H1 (cell line): Measurements from ENCODE around the gene SMIM38. TPM values are rescaled to one million over a fixed set of nuclear protein-coding genes. Genes with fewer than 3 reads are reported as not detected.

Source experiments
- CTCF ChIA-PET: fragments of 300-600 bp; sonication (Branson Sonifier 250); formaldehyde crosslinking; loops from one replicate; lab custom pipeline; 2021; ENCODE audit not compliant: partially characterized antibody; lab: Charles Lee
- POLR2A ChIA-PET: fragments of 300-600 bp; sonication (Branson Sonifier 250); formaldehyde crosslinking; loops from one replicate; lab custom pipeline; 2021; ENCODE audit warnings: inconsistent platforms; ENCODE audit not compliant: partially characterized antibody; lab: Charles Lee
- DNase-seq, 2 experiments: peaks; one replicate each; pipeline versions ENCODE4 v3.0.0 to v3.0.0-alpha.2; 2010 to 2022; ENCODE audit warnings: low spot score in 2 of 2, low read depth in 1 of 2, mixed read lengths in 1 of 2
- FAIRE-seq: peaks from 2 replicates; lab custom pipeline; 2011; peaks lifted over from hg19 to GRCh38; lab: Jason Lieb, UNC
- H2AFZ ChIP-seq: 2 replicates; pipeline ENCODE4 v1.8.1; 2012; ENCODE audit warnings: low read length, inconsistent platforms
- H2AK5ac ChIP-seq: 2 replicates; pipeline ENCODE4 v1.6.1; 2013; ENCODE audit warnings: low read depth, low read length
- H2BK120ac ChIP-seq: replicated peaks from 2 replicates; pipeline ENCODE3; 2013; ENCODE audit warnings: low read depth, low read length, inconsistent platforms
- H2BK12ac ChIP-seq: 2 replicates; pipeline ENCODE4 v1.6.1; 2013; ENCODE audit warnings: low read depth, low read length
- H2BK15ac ChIP-seq: 2 replicates; pipeline ENCODE4 v1.6.1; 2013; ENCODE audit warnings: low read length
- H2BK20ac ChIP-seq: 2 replicates; pipeline ENCODE4 v1.6.1; 2013; ENCODE audit warnings: low read length
- H2BK5ac ChIP-seq: 2 replicates; pipeline ENCODE4 v1.6.1; 2013; ENCODE audit warnings: low read depth, low read length
- H3K14ac ChIP-seq: 2 replicates; pipeline ENCODE4 v1.6.1; 2013; ENCODE audit warnings: inconsistent platforms; ENCODE audit not compliant: insufficient read length
- H3K18ac ChIP-seq: 2 replicates; pipeline ENCODE4 v1.6.1; 2013; ENCODE audit warnings: low read length; ENCODE audit errors: extremely low read depth
- H3K23ac ChIP-seq: 2 replicates; pipeline ENCODE4 v1.6.1; 2013; ENCODE audit warnings: inconsistent platforms; ENCODE audit not compliant: insufficient read length
- H3K23me2 ChIP-seq: 2 replicates; pipeline ENCODE4 v1.6.1; 2013; ENCODE audit warnings: low read depth, low read length
- H3K27ac ChIP-seq: 2 replicates; pipeline ENCODE4 v1.6.1; 2011; ENCODE audit warnings: low read depth, low read length, inconsistent platforms
- H3K27me3 ChIP-seq, 4 experiments: replicated peaks in 1 of 4; 1 replicate in 1 of 4; 2 replicates in 3 of 4; pipeline versions ENCODE4 v1.6.1 to v1.8.1; 2011 to 2013; ENCODE audit warnings: low read length in 3 of 4, mild to moderate bottlenecking in 3 of 4, inconsistent platforms in 2 of 4, mixed read lengths in 2 of 4, moderate library complexity in 1 of 4; ENCODE audit not compliant: control insufficient read depth in 3 of 4, insufficient read depth in 3 of 4; ENCODE audit errors: extremely low read depth in 1 of 4
- H3K36me3 ChIP-seq, 4 experiments: 2 replicates each; pipeline versions ENCODE4 v1.6.1 to v1.8.1; 2011 to 2013; ENCODE audit warnings: mild to moderate bottlenecking in 4 of 4, low read length in 3 of 4, moderate library complexity in 2 of 4, control low read depth in 1 of 4, inconsistent platforms in 1 of 4; ENCODE audit not compliant: insufficient read depth in 4 of 4, control insufficient read depth in 2 of 4
- H3K4ac ChIP-seq: replicated peaks from 2 replicates; pipeline ENCODE3; 2013; ENCODE audit warnings: low read length, low read depth, mixed read lengths, inconsistent platforms; ENCODE audit not compliant: insufficient read length
- H3K4me1 ChIP-seq, 4 experiments: replicated peaks in 1 of 4; 1 replicate in 1 of 4; 2 replicates in 3 of 4; pipeline versions ENCODE4 v1.6.1 to v1.8.1; 2011 to 2013; ENCODE audit warnings: low read length in 3 of 4, inconsistent platforms in 2 of 4, mixed read lengths in 1 of 4; ENCODE audit not compliant: insufficient read depth in 4 of 4, control insufficient read depth in 3 of 4
- H3K4me2 ChIP-seq, 2 experiments: 2 replicates each; pipeline versions ENCODE4 v1.6.1 to v1.8.1; 2011 to 2013; ENCODE audit warnings: low read depth in 2 of 2, low read length in 2 of 2, control low read depth in 1 of 2, inconsistent platforms in 1 of 2, mild to moderate bottlenecking in 1 of 2; ENCODE audit not compliant: insufficient read depth in 1 of 2
- H3K4me3 ChIP-seq, 4 experiments: fragments of 200-600, 300-600 bp in 1 of 4; sonication (generic), shearing (Covaris generic), sonication (Bioruptor Twin) in 1 of 4; 2 replicates each; pipeline versions ENCODE4 v1.5.1 to v1.8.1; 2011 to 2016; ENCODE audit warnings: low read length in 4 of 4, low read depth in 3 of 4, control low read depth in 2 of 4, inconsistent platforms in 2 of 4, mild to moderate bottlenecking in 2 of 4, mixed read lengths in 1 of 4, moderate library complexity in 1 of 4; ENCODE audit not compliant: insufficient read depth in 2 of 4; ENCODE audit errors: extremely low read depth in 1 of 4
- H3K56ac ChIP-seq: replicated peaks from 2 replicates; pipeline ENCODE3; 2013; ENCODE audit warnings: low read depth, mild to moderate bottlenecking, mixed read lengths, low read length, inconsistent platforms; ENCODE audit not compliant: insufficient read length
- H3K79me1 ChIP-seq: 2 replicates; pipeline ENCODE4 v1.6.1; 2013; ENCODE audit warnings: low read depth, low read length, control low read depth
- H3K79me2 ChIP-seq, 2 experiments: 2 replicates each; pipeline versions ENCODE4 v1.6.1 to v1.8.1; 2012 to 2013; ENCODE audit warnings: low read length in 2 of 2, mild to moderate bottlenecking in 2 of 2, inconsistent platforms in 1 of 2; ENCODE audit not compliant: insufficient read depth in 2 of 2, control insufficient read depth in 1 of 2
- H3K9ac ChIP-seq, 4 experiments: replicated peaks in 1 of 4; 1 replicate in 1 of 4; 2 replicates in 3 of 4; pipeline versions ENCODE4 v1.6.1 to v1.8.1; 2011 to 2013; ENCODE audit warnings: low read depth in 3 of 4, low read length in 3 of 4, control low read depth in 2 of 4, mild to moderate bottlenecking in 2 of 4, moderate library complexity in 2 of 4, inconsistent platforms in 1 of 4; ENCODE audit errors: extremely low read depth in 1 of 4
- H3K9me3 ChIP-seq, 2 experiments: 2 replicates each; pipeline versions ENCODE4 v1.6.1 to v1.8.1; 2012 to 2013; ENCODE audit warnings: mild to moderate bottlenecking in 2 of 2, moderate library complexity in 2 of 2, control low read depth in 1 of 2, inconsistent platforms in 1 of 2, low read depth in 1 of 2, low read length in 1 of 2, mixed read lengths in 1 of 2; ENCODE audit not compliant: insufficient read depth in 2 of 2
- H4K20me1 ChIP-seq, 2 experiments: replicated peaks in 1 of 2; 2 replicates each; pipeline versions ENCODE3 to v1.8.1; 2011 to 2013; ENCODE audit warnings: inconsistent platforms in 2 of 2, low read length in 2 of 2, mild to moderate bottlenecking in 1 of 2; ENCODE audit not compliant: insufficient read depth in 2 of 2, control insufficient read depth in 1 of 2
- H4K5ac ChIP-seq: 2 replicates; pipeline ENCODE4 v1.6.1; 2013; ENCODE audit warnings: low read length, low read depth, mixed read lengths, inconsistent platforms; ENCODE audit not compliant: insufficient read length
- H4K8ac ChIP-seq: 2 replicates; pipeline ENCODE4 v1.8.0; 2013; ENCODE audit warnings: mild to moderate bottlenecking, moderate library complexity, low read length, inconsistent platforms; ENCODE audit not compliant: insufficient read depth; ENCODE audit errors: extremely low read depth
- H4K91ac ChIP-seq: replicated peaks from 2 replicates; pipeline ENCODE3; 2013; ENCODE audit warnings: low read length, mixed read lengths, inconsistent platforms; ENCODE audit not compliant: insufficient read length
- BCL11A ChIP-seq, 2 experiments: IDR thresholded peaks; one replicate each; pipeline ENCODE4 v1.6.1; 2011; ENCODE audit warnings: low read depth in 2 of 2, low read length in 2 of 2, mild to moderate bottlenecking in 2 of 2
- CEBPB ChIP-seq: IDR thresholded peaks from 2 replicates; pipeline ENCODE4 v1.6.1; 2012; ENCODE audit warnings: low read depth, low read length
- CHD2 ChIP-seq: IDR thresholded peaks from 2 replicates; pipeline ENCODE4 v1.6.1; 2012; ENCODE audit warnings: low read length, improper control_type of control experiment
- EGR1 ChIP-seq: IDR thresholded peaks from 2 replicates; pipeline ENCODE4 v1.6.1; 2011; ENCODE audit warnings: low read depth, low read length, borderline replicate concordance
- GTF2F1 ChIP-seq: IDR thresholded peaks from 2 replicates; pipeline ENCODE4 v1.6.1; 2012; ENCODE audit warnings: low read depth, low read length, improper control_type of control experiment, borderline replicate concordance
- HDAC2 ChIP-seq, 2 experiments: fragments of 300-600 bp in 1 of 2; sonication (generic) in 1 of 2; IDR thresholded peaks; 2 replicates each; pipeline ENCODE4 v1.6.1; 2011 to 2012; ENCODE audit warnings: low read depth in 2 of 2, low read length in 2 of 2, mild to moderate bottlenecking in 2 of 2, moderate library complexity in 2 of 2, borderline replicate concordance in 1 of 2, inconsistent platforms in 1 of 2
- JUND ChIP-seq: IDR thresholded peaks from 2 replicates; pipeline ENCODE4 v1.6.1; 2011; ENCODE audit warnings: mild to moderate bottlenecking, improper control_type of control experiment, low read length
- KDM1A ChIP-seq: fragments of 200-600, 300-600 bp; sonication (generic); IDR thresholded peaks from 2 replicates; pipeline ENCODE4 v1.7.1; 2016; ENCODE audit warnings: mild to moderate bottlenecking, low read length, borderline replicate concordance
- KDM4A ChIP-seq: IDR thresholded peaks from one replicate; pipeline ENCODE4 v1.7.1; 2012; ENCODE audit warnings: low read depth, mild to moderate bottlenecking, moderate library complexity, low read length, inconsistent platforms; ENCODE audit not compliant: severe bottlenecking
- RNF2 ChIP-seq: fragments of 200-900, 300-1000 bp; sonication (generic); IDR thresholded peaks from 2 replicates; pipeline ENCODE4 v1.7.1; 2016; ENCODE audit warnings: borderline replicate concordance, low read depth, mild to moderate bottlenecking, antibody characterized with exemption, low read length; ENCODE audit not compliant: poor library complexity, severe bottlenecking; ENCODE audit errors: missing control alignments
- SP1 ChIP-seq: IDR thresholded peaks from 2 replicates; pipeline ENCODE4 v1.6.1; 2011; ENCODE audit warnings: low read depth, low read length
- SP2 ChIP-seq: IDR thresholded peaks from 2 replicates; pipeline ENCODE4 v1.6.1; 2012; ENCODE audit warnings: mild to moderate bottlenecking, low read length, inconsistent platforms
- TAF1 ChIP-seq: IDR thresholded peaks from 2 replicates; pipeline ENCODE4 v1.6.1; 2011; ENCODE audit warnings: mild to moderate bottlenecking, low read depth, low read length
- TEAD4 ChIP-seq: IDR thresholded peaks from 2 replicates; pipeline ENCODE4 v1.6.1; 2012; ENCODE audit warnings: low read depth, low read length, inconsistent platforms, mixed read lengths
- WGBS, 2 experiments: shearing (Covaris generic) in 1 of 2; methylation state at CpG; one replicate each; pipeline versions ENCODE4 v1.1.6 to v1.1.7; 2013 to 2015; ENCODE audit warnings: low lambda C conversion rate in 2 of 2, mixed read lengths in 2 of 2, inconsistent platforms in 1 of 2, low coverage in 1 of 2, missing lambda C conversion rate in 1 of 2; ENCODE audit not compliant: insufficient replicate concordance in 2 of 2, insufficient coverage in 1 of 2, insufficient read length in 1 of 2; ENCODE audit errors: extremely low coverage in 1 of 2, missing lambda C conversion rate in 1 of 2; 5-methylcytosine and 5-hydroxymethylcytosine counted together
- polyA plus RNA-seq, 7 experiments: library from polyadenylated mRNA; depleted of rRNA in 3 of 7; stranded (reverse) in 5 of 7; unstranded in 2 of 7; fragments of >200 nt in 5 of 7; fragments of 200-250 nt in 2 of 7; gene quantifications; 1 replicate in 5 of 7; 2 replicates in 1 of 7; 4 replicates in 1 of 7; pipeline versions ENCODE4 v1.2.1 to v1.2.3, GENCODE V29; 2011 to 2013; ENCODE audit warnings: missing spikeins in 2 of 7, mixed read lengths in 2 of 7
- total RNA-seq: library from RNA; stranded (reverse); fragmentation: NEBNext Ultra II Directional; extraction: Animal tissue kit (Norgen Biotek cat#: 25700); gene quantifications from 2 replicates; pipeline ENCODE4 v1.2.1, GENCODE V29; 2021

The SMIM38 gene
- total and polyA plus RNA-seq, 2 of the 8 experiments (the other 6 are each of a cell fraction or from before 2014, with no cell fraction given), result 0.17 to 0.20 TPM

DNA sequence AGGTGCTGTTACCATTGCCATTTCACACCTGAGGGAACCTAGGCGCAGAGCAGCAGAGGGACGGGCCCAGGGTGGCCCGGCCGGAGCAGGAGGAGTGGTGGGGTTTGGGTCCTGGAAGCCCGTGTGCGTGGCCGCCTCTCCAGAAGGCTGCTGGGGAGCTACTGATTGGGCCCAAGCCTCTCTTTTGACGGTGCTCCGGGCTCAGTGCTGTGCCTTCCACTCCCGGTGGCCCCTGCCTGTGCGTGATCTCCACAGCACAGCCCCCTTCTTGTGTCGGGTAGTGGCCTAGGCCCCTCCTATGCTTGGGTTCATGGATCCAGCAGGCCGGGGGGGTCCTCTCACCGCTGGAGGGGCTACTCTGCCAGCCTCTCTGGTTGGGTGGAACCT is 41.0 kb downstream of the SMIM38 start:
- Histone ChIP-seq H3K18ac (no peak overlapping the region), H2AK5ac (no peak overlapping the region), H4K91ac (no peak overlapping the region), H3K23me2 (peaks cover 15% of the 10 kb centered on the region; the same call in 1 of the 2 replicates), H4K20me1 (peaks cover 0 to 2% of the 10 kb centered on the region in 2 experiments), H2BK20ac (no peak overlapping the region), H3K9me3 (no peaks in the 10 kb centered on the region), H3K27me3 (no peaks in the 10 kb centered on the region; a peak in 1 of 7 replicates), H3K9ac (no peak overlapping the region), H3K56ac (no peak overlapping the region), H3K4me2 (no peak overlapping the region), H3K36me3 (no peaks in the 10 kb centered on the region), H2BK12ac (no peak overlapping the region), H4K8ac (no peak overlapping the region), H2AFZ (no peak overlapping the region), H3K23ac (no peak overlapping the region), H3K79me2 (no peaks in the 10 kb centered on the region), H3K27ac (no peak overlapping the region), H3K4me1 (peaks cover 0 to 6% (median 2%) of the 10 kb centered on the region in 4 experiments; a peak in 3 of 7 replicates), H4K5ac (no peak overlapping the region), H2BK5ac (no peak overlapping the region), H3K14ac (no peak overlapping the region), H2BK120ac (no peak overlapping the region), H3K4ac (no peak overlapping the region), H3K4me3 (no peak overlapping the region), H3K79me1 (no peaks in the 10 kb centered on the region), H2BK15ac (no peak overlapping the region)
- POLR2A ChIA-PET, result no interaction called here
- CTCF ChIA-PET, result interaction anchor here (1.5 kb wide), 1 partner anchor 13 kb away, joined by 3 read pairs; no protein-coding TSS in a partner anchor
- TF ChIP-seq EGR1 (no peak), JUND (no peak), TAF1 (no peak), GTF2F1 (no peak), HDAC2 (IDR thresholded peaks at IDR 0.05; ENCODE audit: borderline replicate concordance in 1 of 2, low read depth in 2 of 2, low read length in 2 of 2) (no peak), RNF2 (no peak), KDM4A (no peak), CHD2 (no peak), KDM1A (no peak), BCL11A (IDR thresholded peaks at IDR 0.05; ENCODE audit: low read depth in 2 of 2, low read length in 2 of 2) (no peak), TEAD4 (no peak), SP1 (no peak), CEBPB (no peak), SP2 (no peak)
- DNase-seq, result no peak
- WGBS, 2 experiments, result 90% methylated on average over 10 of the region's 14 CpGs; no CpG with 5 or more reads in 1 of the 2 experiments
- no peak for FAIRE-seq
